SJCRH30 (cell line): ENCODE results near the gene CACNB2. TPM values are rescaled to one million over a fixed set of nuclear protein-coding genes. Genes with fewer than 3 reads are reported as not detected.

Source experiments
- DNase-seq, 2 experiments: peaks; one replicate each; pipeline ENCODE4 v3.0.0-alpha.2; 2015 to 2020
- H3K27ac ChIP-seq: fragments of 250-450 bp; sonication (Bioruptor Pico); 2 replicates; pipeline ENCODE4 v1.5.1; 2020; ENCODE audit warnings: mild to moderate bottlenecking, moderate library complexity
- H3K27me3 ChIP-seq: fragments of 250-450 bp; sonication (Bioruptor Pico); 2 replicates; pipeline ENCODE4 v1.5.1; 2020; ENCODE audit warnings: mild to moderate bottlenecking, moderate library complexity
- H3K36me3 ChIP-seq: fragments of 250-450 bp; sonication (Bioruptor Pico); 2 replicates; pipeline ENCODE4 v1.5.1; 2020; ENCODE audit warnings: mild to moderate bottlenecking, moderate library complexity
- H3K4me1 ChIP-seq: fragments of 250-450 bp; sonication (Bioruptor Pico); 2 replicates; pipeline ENCODE4 v1.5.1; 2020; ENCODE audit warnings: mild to moderate bottlenecking, moderate library complexity
- H3K4me3 ChIP-seq: fragments of 250-450 bp; sonication (Bioruptor Pico); 2 replicates; pipeline ENCODE4 v1.5.1; 2020; ENCODE audit warnings: mild to moderate bottlenecking, moderate library complexity
- H3K9me3 ChIP-seq: fragments of 250-450 bp; sonication (Bioruptor Pico); replicated peaks from 2 replicates; pipeline ENCODE4 v1.5.1; 2020; ENCODE audit warnings: mild to moderate bottlenecking, moderate library complexity
- total RNA-seq: library from RNA; depleted of rRNA; stranded (reverse); fragments of >200 nt; shearing (Covaris generic); gene quantifications from 2 replicates; pipeline ENCODE4 v1.2.3, GENCODE V29; 2014

The CACNB2 gene
- total RNA-seq, 1 experiment from 2014 or later: 0.04 TPM

- Histone ChIP-seq H3K9me3 (no peaks in the 10 kb centered on the region), H3K4me3 (no peak overlapping the region), H3K27ac (no peak overlapping the region), H3K4me1 (no peaks in the 10 kb centered on the region), H3K36me3 (no peaks in the 10 kb centered on the region), H3K27me3 (no peaks in the 10 kb centered on the region)
- no peak for DNase-seq
Measured at GRCh38 chr10:18254086-18254485, 113.9 kb downstream of the CACNB2 start.

GRCh38 chr10:18254692-18255091 is 114.5 kb downstream of the CACNB2 start:
- Histone ChIP-seq H3K9me3 (no peaks in the 10 kb centered on the region), H3K4me1 (no peaks in the 10 kb centered on the region)
- no peak for DNase-seq

DNA sequence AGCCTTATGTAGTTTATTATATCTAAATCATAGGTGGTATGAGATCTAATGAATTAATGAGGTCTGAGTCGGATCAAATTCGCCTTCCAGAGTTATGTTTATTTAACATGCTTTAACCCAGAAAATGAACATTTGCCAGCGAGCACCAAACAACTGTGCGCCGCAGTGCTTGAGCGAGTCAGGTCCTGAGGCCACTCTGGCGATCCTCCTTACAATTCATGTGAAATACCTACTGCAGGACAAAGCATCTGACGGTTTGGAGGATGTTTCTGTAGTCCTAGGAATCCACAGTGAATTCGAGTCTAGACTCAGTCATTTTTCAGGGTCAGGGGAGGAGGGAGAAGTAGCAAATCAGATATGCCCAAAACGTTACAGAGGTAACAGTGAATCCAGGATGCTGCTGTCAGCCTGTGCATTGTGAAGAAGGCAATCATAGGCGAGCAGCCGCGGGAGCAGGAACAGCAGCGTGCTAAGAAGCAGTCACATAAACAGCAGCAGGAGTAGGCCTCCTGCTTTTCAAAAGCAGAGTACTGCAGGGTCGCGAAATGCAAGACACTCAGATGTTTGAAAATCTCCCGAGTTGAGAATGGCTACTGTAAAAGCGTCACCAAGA is 120.2 kb downstream of the CACNB2 start:
- DNase-seq: no peak
- H3K36me3 ChIP-seq: no peaks in the 10 kb centered on the region
- H3K27ac ChIP-seq: no peak overlapping the region
- H3K4me3 ChIP-seq: no peak overlapping the region
- H3K4me1 ChIP-seq: no peaks in the 10 kb centered on the region
- no peaks in the 10 kb centered on the region for H3K27me3 ChIP-seq
- H3K9me3 ChIP-seq: no peaks in the 10 kb centered on the region

More at GRCh38 chr10:18254692-18255091, 114.5 kb downstream of the CACNB2 start:
- Histone ChIP-seq H3K36me3 (no peaks in the 10 kb centered on the region), H3K27me3 (no peaks in the 10 kb centered on the region), H3K27ac (no peak overlapping the region), H3K4me3 (no peak overlapping the region)

DNA sequence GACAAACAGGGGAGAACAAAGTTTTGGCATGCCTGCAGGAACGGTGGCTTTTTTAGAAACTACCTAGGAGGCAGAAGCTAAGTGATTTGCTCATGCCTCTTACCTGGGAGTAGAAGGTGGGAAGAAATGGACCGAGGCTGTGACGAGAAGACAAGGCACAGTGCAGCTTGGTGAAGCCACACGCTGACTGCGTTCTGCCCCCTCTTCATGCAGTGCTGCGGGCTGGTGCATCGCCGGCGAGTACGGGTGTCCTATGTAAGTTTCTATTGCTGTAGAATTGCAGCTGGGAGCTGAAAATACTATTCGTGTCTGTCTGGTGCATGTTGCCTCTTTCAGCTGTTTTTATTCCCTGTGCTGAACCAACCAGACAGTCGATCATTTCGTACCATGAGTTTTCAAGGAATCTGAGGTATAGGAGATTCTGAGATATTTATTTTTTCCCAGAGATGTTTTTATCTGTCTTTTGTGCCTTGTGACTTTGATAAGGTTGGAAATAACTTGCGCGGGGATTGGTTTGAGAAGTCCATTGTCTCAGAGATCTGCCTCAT is 120.9 kb downstream of the CACNB2 start:
- no peak overlapping the region for H3K4me3 ChIP-seq
- no peaks in the 10 kb centered on the region for H3K27me3 ChIP-seq
- no peaks in the 10 kb centered on the region for H3K4me1 ChIP-seq
- no peaks in the 10 kb centered on the region for H3K9me3 ChIP-seq
- no peak overlapping the region for H3K27ac ChIP-seq
- no peaks in the 10 kb centered on the region for H3K36me3 ChIP-seq
- DNase-seq: no peak

DNA sequence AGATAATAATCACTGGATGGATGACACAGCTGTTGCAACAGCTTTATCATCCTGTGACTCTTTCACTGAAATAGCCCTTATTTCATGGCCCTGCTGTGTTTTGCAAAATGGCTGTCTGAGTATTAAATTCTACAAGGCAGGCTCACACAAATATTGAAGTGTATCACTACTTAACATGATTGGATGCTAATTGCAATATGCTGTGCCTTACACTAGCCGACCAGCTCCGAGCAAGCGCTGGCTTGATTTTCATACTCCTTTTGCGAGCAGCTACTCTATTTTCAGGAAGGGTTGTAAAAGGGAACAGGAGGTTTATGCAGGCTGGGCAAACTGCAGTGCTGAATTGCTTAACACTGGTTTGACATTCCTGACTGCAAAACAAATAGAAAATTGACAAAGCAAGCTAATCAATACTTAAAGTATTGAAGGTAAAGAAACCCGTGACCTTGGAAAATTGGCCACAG is 121.6 kb downstream of the CACNB2 start:
- H3K36me3 ChIP-seq: no peaks in the 10 kb centered on the region
- H3K4me3 ChIP-seq: no peak overlapping the region
- no peaks in the 10 kb centered on the region for H3K27me3 ChIP-seq
- H3K9me3 ChIP-seq: no peaks in the 10 kb centered on the region
- H3K4me1 ChIP-seq: no peaks in the 10 kb centered on the region
- no peak overlapping the region for H3K27ac ChIP-seq
- DNase-seq: no peak

GRCh38 chr10:18264466-18265050 is 124.3 kb downstream of the CACNB2 start:
- Histone ChIP-seq H3K27ac (no peak overlapping the region), H3K4me3 (no peak overlapping the region), H3K9me3 (no peaks in the 10 kb centered on the region), H3K36me3 (no peaks in the 10 kb centered on the region), H3K4me1 (no peaks in the 10 kb centered on the region), H3K27me3 (no peaks in the 10 kb centered on the region)
- DNase-seq: no peak

GRCh38 chr10:18268005-18268404 is 127.8 kb downstream of the CACNB2 start:
- no peak for DNase-seq
- Histone ChIP-seq H3K27ac (no peak overlapping the region), H3K36me3 (no peaks in the 10 kb centered on the region), H3K4me1 (no peaks in the 10 kb centered on the region), H3K27me3 (no peaks in the 10 kb centered on the region), H3K9me3 (no peaks in the 10 kb centered on the region), H3K4me3 (no peak overlapping the region)

- H3K27me3 ChIP-seq: no peaks in the 10 kb centered on the region
- H3K9me3 ChIP-seq: no peaks in the 10 kb centered on the region
- H3K4me1 ChIP-seq: no peaks in the 10 kb centered on the region
- DNase-seq: no peak
- H3K4me3 ChIP-seq: no peak overlapping the region
- no peaks in the 10 kb centered on the region for H3K36me3 ChIP-seq
- H3K27ac ChIP-seq: no peak overlapping the region
Measured at GRCh38 chr10:18271491-18271890, 131.3 kb downstream of the CACNB2 start.

GRCh38 chr10:18273039-18273438 is 132.8 kb downstream of the CACNB2 start:
- Histone ChIP-seq H3K4me1 (no peaks in the 10 kb centered on the region), H3K27ac (no peak overlapping the region), H3K4me3 (no peak overlapping the region), H3K27me3 (no peaks in the 10 kb centered on the region), H3K36me3 (no peaks in the 10 kb centered on the region), H3K9me3 (no peaks in the 10 kb centered on the region)
- no peak for DNase-seq

DNA sequence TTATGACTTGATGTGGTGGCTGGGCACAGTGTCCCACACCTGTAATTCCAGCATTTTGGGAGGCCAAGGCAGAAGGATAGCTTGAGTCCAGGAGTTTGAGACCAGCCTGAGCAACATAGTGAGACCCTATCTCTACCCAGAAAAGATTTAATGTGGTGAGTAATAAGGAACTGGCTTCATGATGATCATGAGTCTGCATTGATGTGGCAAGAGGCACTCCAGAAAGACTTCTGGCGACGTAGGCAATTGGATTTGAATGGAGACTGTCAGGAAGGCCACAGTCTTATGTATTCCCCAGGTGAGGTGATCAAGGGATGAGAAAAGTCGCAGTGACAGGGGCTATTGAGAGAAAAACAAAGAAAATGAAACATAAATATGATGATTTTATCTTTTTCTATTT is 138.0 kb downstream of the CACNB2 start:
- no peak for DNase-seq

GRCh38 chr10:18279173-18279572 is 138.9 kb downstream of the CACNB2 start:
- no peaks in the 10 kb centered on the region for H3K27me3 ChIP-seq
- no peaks in the 10 kb centered on the region for H3K4me1 ChIP-seq
- DNase-seq: no peak
- H3K4me3 ChIP-seq: no peak overlapping the region
- H3K9me3 ChIP-seq: no peaks in the 10 kb centered on the region
- H3K36me3 ChIP-seq: no peaks in the 10 kb centered on the region
- H3K27ac ChIP-seq: no peak overlapping the region

More for the DNA sequence above, 138.0 kb downstream of the CACNB2 start:
- no peaks in the 10 kb centered on the region for H3K36me3 ChIP-seq
- H3K4me1 ChIP-seq: no peaks in the 10 kb centered on the region
- no peaks in the 10 kb centered on the region for H3K9me3 ChIP-seq
- H3K27me3 ChIP-seq: no peaks in the 10 kb centered on the region
- no peak overlapping the region for H3K27ac ChIP-seq
- H3K4me3 ChIP-seq: no peak overlapping the region

DNA sequence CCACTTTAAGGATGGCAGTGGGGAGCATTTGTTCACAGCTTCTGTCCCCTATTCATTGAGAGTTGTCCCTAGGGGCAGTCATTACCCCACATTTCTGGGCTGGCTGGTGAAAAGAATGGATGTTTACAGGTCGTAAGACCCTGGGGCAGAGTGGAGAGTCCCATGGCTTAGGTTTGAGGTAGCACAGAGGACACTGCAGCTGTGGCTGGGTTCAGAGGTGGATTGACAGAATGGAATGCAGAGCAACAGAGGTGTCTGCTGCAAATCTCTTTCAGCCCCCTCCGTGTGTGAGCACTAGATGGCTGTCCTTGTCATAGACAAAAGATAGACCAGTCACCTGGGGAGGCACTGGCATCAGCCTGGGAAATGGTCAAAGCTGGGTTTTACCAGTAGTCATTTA is 141.9 kb downstream of the CACNB2 start:
- H3K36me3 ChIP-seq: no peaks in the 10 kb centered on the region
- H3K27ac ChIP-seq: no peak overlapping the region
- no peak overlapping the region for H3K4me3 ChIP-seq
- no peaks in the 10 kb centered on the region for H3K27me3 ChIP-seq
- DNase-seq: no peak
- no peaks in the 10 kb centered on the region for H3K9me3 ChIP-seq
- no peaks in the 10 kb centered on the region for H3K4me1 ChIP-seq

GRCh38 chr10:18290651-18291313 is 150.6 kb downstream of the CACNB2 start:
- no peak overlapping the region for H3K27ac ChIP-seq
- DNase-seq: no peak
- H3K36me3 ChIP-seq: no peaks in the 10 kb centered on the region
- H3K4me3 ChIP-seq: no peak overlapping the region
- no peaks in the 10 kb centered on the region for H3K27me3 ChIP-seq
- no peaks in the 10 kb centered on the region for H3K4me1 ChIP-seq
- no peaks in the 10 kb centered on the region for H3K9me3 ChIP-seq

DNA sequence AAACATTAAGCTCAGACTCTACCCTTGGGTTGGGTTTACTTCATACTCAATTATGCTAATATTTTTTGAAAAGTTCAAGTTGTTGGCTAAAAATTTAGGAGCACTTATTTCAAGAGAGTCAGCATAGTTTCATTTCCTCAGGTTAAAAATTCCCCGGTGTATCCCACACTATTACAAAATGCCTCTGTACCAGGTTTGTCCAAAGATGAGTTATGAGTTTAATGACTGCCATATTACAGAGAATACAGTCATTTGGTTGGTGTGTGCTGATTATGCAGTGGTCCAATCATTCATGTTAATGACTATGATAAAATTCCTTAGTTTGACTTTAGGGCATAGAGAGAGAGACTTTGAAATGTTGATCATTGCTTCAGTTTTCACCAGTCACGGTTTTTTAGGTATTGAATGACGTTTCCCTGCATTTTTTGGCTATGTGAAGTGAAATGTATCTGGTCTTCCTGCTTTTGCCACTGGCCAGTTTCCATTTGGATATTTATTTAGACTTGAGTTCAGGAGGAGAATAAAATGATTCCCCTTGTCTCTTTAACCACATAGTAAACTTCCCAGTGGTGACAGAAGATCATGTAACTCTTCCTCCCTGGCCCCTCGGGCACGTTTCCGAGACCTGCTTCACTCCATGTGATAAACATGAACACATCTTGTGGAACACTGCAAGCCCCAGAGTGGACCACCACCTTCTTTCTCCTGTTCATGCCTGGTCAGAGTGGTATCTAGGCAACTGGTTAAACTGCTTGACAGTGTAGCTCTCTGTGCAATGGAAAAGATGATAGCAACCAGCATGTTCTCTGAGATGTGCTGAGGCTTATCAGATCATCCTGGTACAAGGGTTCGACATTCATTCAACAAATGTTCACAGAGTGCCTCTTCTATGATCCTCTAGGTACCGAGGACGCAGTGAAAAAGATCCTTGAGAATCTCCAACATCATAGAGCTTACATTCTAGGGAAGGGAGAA is 153.6 kb downstream of the CACNB2 start:
- H3K27me3 ChIP-seq: no peaks in the 10 kb centered on the region

More for the DNA sequence above, 153.6 kb downstream of the CACNB2 start:
- H3K4me3 ChIP-seq: no peak overlapping the region
- no peak for DNase-seq
- H3K4me1 ChIP-seq: no peaks in the 10 kb centered on the region
- H3K27ac ChIP-seq: no peak overlapping the region
- H3K36me3 ChIP-seq: no peaks in the 10 kb centered on the region
- H3K9me3 ChIP-seq: no peaks in the 10 kb centered on the region
